HepG2 (cell line): ENCODE data around the gene PBX4. TPM values are rescaled to one million over a fixed set of nuclear protein-coding genes. Genes with fewer than 3 reads are reported as not detected.

Experiments
- ATAC-seq: fragments of 200-7000 bp; cut with Tn5 transposase; 3 replicates; pipeline ENCODE4 v1.9.1; 2020; ENCODE audit warnings: mild to moderate bottlenecking, moderate library complexity
- BruUV-seq: library from RNA; stranded (reverse); fragments of 400-500 nt; replicated peaks from 2 replicates; lab custom pipeline; 2021; lab: Mats Ljungman, UMichigan
- CTCF ChIA-PET: fragments of 300-600 bp; formaldehyde crosslinking; extraction: SDS; loops from one replicate; lab custom pipeline; 2021; ENCODE audit warnings: low total read pairs, inconsistent platforms, low intra/inter-chr PET ratio; lab: Yijun Ruan, JAX
- POLR2A ChIA-PET: fragments of 350-600 bp; sonication (Branson Sonifier 250); formaldehyde crosslinking; loops from one replicate; lab custom pipeline; 2020; ENCODE audit warnings: antibody characterized with exemption, inconsistent platforms; lab: Yijun Ruan, JAX
- DNase-seq: peaks from one replicate; pipeline ENCODE4 v3.0.0-alpha.2; 2015; ENCODE audit warnings: low spot score
- FAIRE-seq: peaks from 3 replicates; lab custom pipeline; 2011; peaks lifted over from hg19 to GRCh38; lab: Jason Lieb, UNC
- H2AFZ ChIP-seq: one replicate; pipeline ENCODE4 v1.6.1; 2011; ENCODE audit warnings: low read length, inconsistent platforms
- H3K27ac ChIP-seq: fragments of 300-600 bp; 3 replicates; pipeline ENCODE4 v1.8.0; 2011; ENCODE audit warnings: mixed run types, mild to moderate bottlenecking, mixed read lengths, low read length, inconsistent platforms; ENCODE audit not compliant: insufficient read depth; ENCODE audit errors: extremely low read length
- H3K27me3 ChIP-seq, 2 experiments: fragments of 200-600 bp in 1 of 2; 2 replicates in 1 of 2; 3 replicates in 1 of 2; pipeline versions ENCODE4 v1.6.0 to v1.8.0; 2011; ENCODE audit warnings: low read length in 2 of 2, mild to moderate bottlenecking in 2 of 2, moderate library complexity in 2 of 2, inconsistent platforms in 1 of 2; ENCODE audit not compliant: insufficient read depth in 2 of 2, control insufficient read depth in 1 of 2
- H3K36me3 ChIP-seq, 2 experiments: fragments of 200-600 bp in 1 of 2; replicated peaks in 1 of 2; 2 replicates in 1 of 2; 3 replicates in 1 of 2; pipeline versions ENCODE4 v1.5.1 to v1.8.0; 2011; ENCODE audit warnings: low read length in 2 of 2, inconsistent platforms in 1 of 2; ENCODE audit not compliant: insufficient read depth in 2 of 2, control insufficient read depth in 1 of 2
- H3K4me1 ChIP-seq: 2 replicates; pipeline ENCODE4 v1.5.1; 2012; ENCODE audit warnings: low read length, inconsistent platforms; ENCODE audit not compliant: insufficient read depth
- H3K4me2 ChIP-seq: 2 replicates; pipeline ENCODE4 v1.6.0; 2011; ENCODE audit warnings: low read depth, low read length, inconsistent platforms
- H3K4me3 ChIP-seq, 3 experiments: fragments of 200-600 bp in 1 of 3; sonication (generic), shearing (Covaris generic) in 1 of 3; replicated peaks in 1 of 3; 2 replicates each; pipeline ENCODE4 v1.5.1; 2011 to 2016; ENCODE audit warnings: low read length in 3 of 3, inconsistent platforms in 2 of 3, low read depth in 2 of 3, mild to moderate bottlenecking in 2 of 3, control low read depth in 1 of 3, mixed read lengths in 1 of 3; ENCODE audit not compliant: insufficient read depth in 1 of 3
- H3K79me2 ChIP-seq: one replicate; pipeline ENCODE4 v1.6.1; 2011; ENCODE audit warnings: low read length, inconsistent platforms; ENCODE audit not compliant: insufficient read depth
- H3K9ac ChIP-seq: 2 replicates; pipeline ENCODE4 v1.6.0; 2011; ENCODE audit warnings: mild to moderate bottlenecking, low read depth, low read length, inconsistent platforms; ENCODE audit not compliant: insufficient read depth
- H3K9me3 ChIP-seq: 2 replicates; pipeline ENCODE4 v1.5.1; 2012; ENCODE audit warnings: mild to moderate bottlenecking, low read length
- H4K20me1 ChIP-seq: 2 replicates; pipeline ENCODE4 v1.6.0; 2011; ENCODE audit warnings: inconsistent platforms, mild to moderate bottlenecking, low read length, moderate library complexity; ENCODE audit not compliant: insufficient read depth
- CBX1 ChIP-seq: IDR thresholded peaks from one replicate; pipeline ENCODE4 v1.6.1; 2016; ENCODE audit warnings: antibody characterized with exemption, low read depth
- FOXO1 ChIP-seq: sonication (generic); formaldehyde crosslinking; IDR thresholded peaks from 2 replicates; pipeline ENCODE4 v1.4.0; 2020; ENCODE audit warnings: missing genetic modification reagents
- HNRNPH1 ChIP-seq: fragments of 200-400 bp; formaldehyde crosslinking; optimal IDR thresholded peaks from 2 replicates; pipeline ENCODE3; 2017; ENCODE audit warnings: mild to moderate bottlenecking, low read depth, low read length
- HOXD1 ChIP-seq: sonication (generic); formaldehyde crosslinking; IDR thresholded peaks from 2 replicates; pipeline ENCODE4 v1.5.0; 2020; ENCODE audit warnings: missing genetic modification reagents
- KDM1A ChIP-seq: IDR thresholded peaks from 2 replicates; pipeline ENCODE4 v1.6.1; 2016; ENCODE audit warnings: missing compliant biosample characterization
- MAFF ChIP-seq: IDR thresholded peaks from 2 replicates; pipeline ENCODE4 v1.6.1; 2011; ENCODE audit warnings: low read depth, low read length, improper control_type of control experiment
- MED1 ChIP-seq: sonication (generic); formaldehyde crosslinking; IDR thresholded peaks from 2 replicates; pipeline ENCODE4 v1.4.0; 2020; ENCODE audit warnings: missing genetic modification reagents
- NFRKB ChIP-seq: fragments of 450-650 bp; IDR thresholded peaks from 2 replicates; pipeline ENCODE4 v1.6.1; 2017
- SMARCC2 ChIP-seq: fragments of 450-650 bp; IDR thresholded peaks from 2 replicates; pipeline ENCODE4 v1.6.1; 2017; ENCODE audit warnings: antibody characterized with exemption, mild to moderate bottlenecking
- SPEN ChIP-seq: sonication (generic); formaldehyde crosslinking; IDR thresholded peaks from 2 replicates; pipeline ENCODE4 v1.5.1; 2020; ENCODE audit warnings: low read depth, mild to moderate bottlenecking, missing genetic modification reagents
- SRSF4 ChIP-seq: fragments of 200-400 bp; formaldehyde crosslinking; IDR thresholded peaks from one replicate; pipeline ENCODE4 v1.6.1; 2018; ENCODE audit warnings: mild to moderate bottlenecking, low read depth, low read length, moderate library complexity; ENCODE audit not compliant: poor library complexity, severe bottlenecking
- THRA ChIP-seq: sonication (generic); formaldehyde crosslinking; IDR thresholded peaks from 2 replicates; pipeline ENCODE4 v1.4.0; 2020; ENCODE audit warnings: missing genetic modification reagents, borderline replicate concordance
- ZFAT ChIP-seq: sonication (generic); formaldehyde crosslinking; conservative IDR thresholded peaks from 2 replicates; pipeline ENCODE4 v1.8.1; 2023; ENCODE audit warnings: missing genetic modification reagents, inconsistent platforms
- ZKSCAN5 ChIP-seq: sonication (generic); formaldehyde crosslinking; IDR thresholded peaks from 2 replicates; pipeline ENCODE4 v1.5.1; 2020; ENCODE audit warnings: mild to moderate bottlenecking, missing genetic modification reagents
- ZNF143 ChIP-seq: sonication (generic); formaldehyde crosslinking; IDR thresholded peaks from 2 replicates; pipeline ENCODE4 v1.4.0; 2020; ENCODE audit warnings: missing genetic modification reagents
- ZNF280B ChIP-seq: sonication (generic); formaldehyde crosslinking; IDR thresholded peaks from 2 replicates; pipeline ENCODE4 v1.5.0; 2020; ENCODE audit warnings: missing genetic modification reagents, mild to moderate bottlenecking, borderline replicate concordance
- ZNF30 ChIP-seq: sonication (generic); formaldehyde crosslinking; IDR thresholded peaks from 2 replicates; pipeline ENCODE4 v1.5.0; 2020; ENCODE audit warnings: mild to moderate bottlenecking, missing genetic modification reagents
- ZNF784 ChIP-seq: sonication (generic); formaldehyde crosslinking; IDR thresholded peaks from 2 replicates; pipeline ENCODE4 v1.5.1; 2020; ENCODE audit warnings: missing genetic modification reagents, mild to moderate bottlenecking, borderline replicate concordance
- WGBS: methylation state at CpG from one replicate; pipeline ENCODE4 v1.1.6; 2017; ENCODE audit warnings: low lambda C conversion rate; 5-methylcytosine and 5-hydroxymethylcytosine counted together
- in situ Hi-C: cut with HindIII; loops from 2 replicates; pipeline ENCODE4 v1.10.0; 2017; ENCODE audit warnings: low pct_unique_long_range_greater_than_20kb; ENCODE audit not compliant: extremely low pct_ligation_motif_present
- intact Hi-C: fragments of 100-400 bp; cut with micrococcal nuclease; formaldehyde crosslinking; loops from one replicate; pipeline ENCODE4 v1.10.0; 2022; ENCODE audit not compliant: unreplicated experiment
- polyA plus RNA-seq, 8 experiments: library from polyadenylated mRNA; depleted of rRNA in 3 of 8; stranded (reverse) in 7 of 8; unstranded in 1 of 8; fragments of >200 nt; fragmentation: Illumina TruSeq in 4 of 8; extraction: Trizol in 4 of 8; gene quantifications; 2 replicates each; pipeline versions ENCODE4 v1.2.1 to v1.2.3, GENCODE V29; 2011 to 2016; ENCODE audit warnings: low read depth in 4 of 8, missing spikeins in 1 of 8, mixed read lengths in 1 of 8; ENCODE audit not compliant: insufficient read depth in 1 of 8
- total RNA-seq, 5 experiments: library from RNA; depleted of rRNA; stranded (reverse); fragments of >200 nt; fragmentation: Illumina TruSeq; extraction: Trizol; gene quantifications; 2 replicates each; pipeline ENCODE4 v1.2.3, GENCODE V29; 2016; ENCODE audit warnings: low read depth in 1 of 5

The PBX4 gene
- total and polyA plus RNA-seq, 2 of the 13 experiments (the other 11 are each of a cell fraction or from before 2014, with no cell fraction given) = not detected

GRCh38 chr19:19559931-19560330, 58.6 kb downstream of the PBX4 start:
- intact Hi-C loops (no loop called here), in situ Hi-C loops (loop anchor here (25.0 kb wide), 1 partner anchor 1002 kb away; the partner anchor contains the start of gene ZNF737)
- H3K79me2 ChIP-seq = no peaks in the 10 kb centered on the region
- no peaks in the 10 kb centered on the region for H3K9me3 ChIP-seq
- TF ChIP-seq ZNF784 (CRISPR knock-in tag) (no peak), KDM1A (CRISPR knock-in tag) (no peak), NFRKB (no peak), MAFF (no peak), MED1 (no peak), SRSF4 (no peak)
- BruUV-seq = no TSS peak
- ChIA-PET CTCF (no interaction called here), POLR2A (no interaction called here)
- 4% methylated on average over 1 of the region's 4 CpGs for WGBS
- no peak overlapping the region for H3K27ac ChIP-seq
- H3K36me3 ChIP-seq = no peaks in the 10 kb centered on the region
- no peak for FAIRE-seq
- no peak overlapping the region for H2AFZ ChIP-seq
- no peak overlapping the region for H3K4me3 ChIP-seq
- H4K20me1 ChIP-seq = no peaks in the 10 kb centered on the region
- H3K27me3 ChIP-seq = peaks cover 4 to 11% of the 10 kb centered on the region in 2 experiments; a peak in 3 of 5 replicates
- no peak overlapping the region for H3K4me2 ChIP-seq
- DNase-seq = no peak
- ATAC-seq = no peak
- no peak overlapping the region for H3K9ac ChIP-seq
- H3K4me1 ChIP-seq = peaks cover 14% of the 10 kb centered on the region

DNA sequence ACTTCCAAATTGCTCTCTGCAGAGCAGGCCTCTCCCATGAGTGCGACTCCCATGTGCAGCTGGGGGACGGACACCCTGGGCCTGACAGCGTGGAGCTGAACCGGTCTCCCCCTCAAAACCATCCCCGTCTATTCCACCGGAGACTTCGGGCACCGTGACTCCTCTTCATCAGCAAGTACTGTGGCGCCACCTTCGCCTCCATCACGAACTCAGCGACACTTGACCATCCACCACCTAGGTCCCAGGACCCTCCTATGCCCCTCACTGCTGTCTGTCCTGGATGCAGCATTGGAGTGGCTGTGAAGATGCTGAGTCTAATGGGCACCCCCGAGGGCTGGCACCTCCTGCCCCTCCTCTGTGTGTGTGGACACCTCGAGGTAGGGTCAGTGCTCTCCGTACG, 59.9 kb downstream of the PBX4 start:
- Histone ChIP-seq H3K27me3 (peaks cover 4 to 11% of the 10 kb centered on the region in 2 experiments; a peak in 3 of 5 replicates), H3K36me3 (no peaks in the 10 kb centered on the region), H4K20me1 (no peaks in the 10 kb centered on the region), H3K79me2 (no peaks in the 10 kb centered on the region), H3K4me2 (no peak overlapping the region), H3K4me3 (no peak overlapping the region), H3K9ac (no peak overlapping the region), H3K27ac (no peak overlapping the region), H3K9me3 (no peaks in the 10 kb centered on the region), H3K4me1 (peaks cover 14% of the 10 kb centered on the region), H2AFZ (no peak overlapping the region)
- ChIA-PET CTCF (no interaction called here), POLR2A (no interaction called here)
- FAIRE-seq (no peak), ATAC-seq (no peak), DNase-seq (no peak)
- intact Hi-C loops (no loop called here), in situ Hi-C loops (loop anchor here (25.0 kb wide), 1 partner anchor 1004 kb away; the partner anchor contains the start of gene ZNF737)
- no TSS peak for BruUV-seq
- 50% methylated on average over 12 of the region's 16 CpGs for WGBS
- no peak for TF ChIP-seq SMARCC2
- no peak for TF ChIP-seq CBX1
- TF ChIP-seq THRA (CRISPR knock-in tag) = no peak
- no peak for TF ChIP-seq SPEN (CRISPR knock-in tag)
- no peak for TF ChIP-seq ZFAT (CRISPR knock-in tag)
- TF ChIP-seq ZNF280B (CRISPR knock-in tag) = no peak
- no peak for TF ChIP-seq ZNF143 (CRISPR knock-in tag)
- TF ChIP-seq FOXO1 = no peak
- no peak for TF ChIP-seq HOXD1
- TF ChIP-seq ZNF30 (CRISPR knock-in tag) = no peak
- TF ChIP-seq ZKSCAN5 = no peak
- no peak for TF ChIP-seq HNRNPH1
